K562 (cell line): Measurements from ENCODE around the gene TNK2. TPM values are rescaled to one million over a fixed set of nuclear protein-coding genes. Genes with fewer than 3 reads are reported as not detected.

Experiments
- CBFA2T3 ChIP-seq: fragments of 450-650 bp; IDR thresholded peaks from 2 replicates; pipeline ENCODE4 v1.6.1; 2017
- DIDO1 ChIP-seq: fragments of 450-650 bp; IDR thresholded peaks from 2 replicates; pipeline ENCODE4 v1.6.1; 2016; ENCODE audit warnings: low read depth, missing biosample characterization, missing genetic modification characterization
- ETV6 ChIP-seq, 3 experiments: fragments of 150-350 bp in 1 of 3; sonication (generic) in 1 of 3; formaldehyde crosslinking in 1 of 3; IDR thresholded peaks; 2 replicates each; pipeline versions ENCODE4 v1.6.1 to v1.8.0; 2014 to 2022; ENCODE audit warnings: borderline replicate concordance in 2 of 3, low read depth in 2 of 3, antibody characterized with exemption in 1 of 3, low read length in 1 of 3, mild to moderate bottlenecking in 1 of 3, missing genetic modification reagents in 1 of 3
- FOXJ2 ChIP-seq: fragments of 200-800 bp; sonication (Bioruptor generic); IDR thresholded peaks from 2 replicates; pipeline ENCODE4 v1.6.1; 2016; ENCODE audit warnings: missing genetic modification characterization, missing compliant biosample characterization
- ILF3 ChIP-seq: fragments of 450-650 bp; IDR thresholded peaks from 2 replicates; pipeline ENCODE4 v1.6.1; 2018; ENCODE audit warnings: antibody characterized with exemption, mild to moderate bottlenecking, moderate library complexity, borderline replicate concordance
- MYC ChIP-seq, 2 experiments: fragments of 250-450 bp in 1 of 2; sonication (Bioruptor Pico) in 1 of 2; IDR thresholded peaks; 2 replicates each; pipeline versions ENCODE4 v1.5.1 to v1.6.1; 2012 to 2021; ENCODE audit warnings: low read depth in 2 of 2, borderline replicate concordance in 1 of 2, improper control_type of control experiment in 1 of 2, low read length in 1 of 2, mild to moderate bottlenecking in 1 of 2, moderate library complexity in 1 of 2
- PHF8 ChIP-seq: fragments of 200-600 bp; sonication (generic); IDR thresholded peaks from 2 replicates; pipeline ENCODE4 v1.6.1; 2012; ENCODE audit warnings: mixed run types, mild to moderate bottlenecking, inconsistent platforms, low read length, moderate library complexity, borderline replicate concordance
- ZNF436 ChIP-seq: fragments of 250-450, 450-650 bp; sonication (Bioruptor Pico); formaldehyde crosslinking; IDR thresholded peaks from 2 replicates; pipeline ENCODE4 v1.7.0; 2020; ENCODE audit warnings: mild to moderate bottlenecking
- ZNF699 ChIP-seq: fragments of 250-450 bp; sonication (Bioruptor Pico); IDR thresholded peaks from 2 replicates; pipeline ENCODE4 v1.8.0; 2021; ENCODE audit warnings: mild to moderate bottlenecking, moderate library complexity; ENCODE audit not compliant: insufficient replicate concordance
- polyA plus RNA-seq, 8 experiments: library from polyadenylated mRNA; depleted of rRNA in 4 of 8; stranded (reverse) in 5 of 8; unstranded in 3 of 8; fragments of >200 nt; fragmentation: Nextera tagmentation in 2 of 8; fragmentation: Illumina TruSeq in 1 of 8; extraction: Ambion mirVana in 2 of 8; extraction: Trizol in 1 of 8; gene quantifications; 2 replicates each; pipeline versions ENCODE4 v1.2.1 to v1.2.3, GENCODE V29; 2011 to 2014; ENCODE audit warnings: inconsistent platforms in 1 of 8, missing spikeins in 1 of 8
- total RNA-seq, 7 experiments: library from RNA; depleted of rRNA in 6 of 7; stranded (reverse); fragments of >200 nt in 6 of 7; fragmentation: Illumina TruSeq in 2 of 7; extraction: Trizol in 2 of 7; gene quantifications; 2 replicates each; pipeline versions ENCODE4 v1.2.1 to v1.2.3, GENCODE V29; 2011 to 2021; ENCODE audit warnings: low replicate concordance in 1 of 7
- TF ChIP-seq, protein P1 (sequence below): fragments of 450-650 bp; formaldehyde crosslinking; IDR thresholded peaks from 2 replicates; pipeline ENCODE4 v1.4.0; 2022; ENCODE audit warnings: mild to moderate bottlenecking, moderate library complexity
- TF ChIP-seq, protein P2 (sequence below): IDR thresholded peaks from 2 replicates; pipeline ENCODE4 v1.6.1; 2011; ENCODE audit not compliant: insufficient read length; ENCODE audit errors: extremely low read depth
- TF ChIP-seq, protein P3 (sequence below): fragments of 450-650 bp; conservative IDR thresholded peaks from 2 replicates; pipeline ENCODE4 v1.6.1; 2016; ENCODE audit warnings: missing genetic modification characterization, low read depth, mild to moderate bottlenecking, missing compliant biosample characterization, moderate library complexity
- TF ChIP-seq, protein P4 (sequence below): fragments of 450-650 bp; IDR thresholded peaks from 2 replicates; pipeline ENCODE4 v1.6.1; 2017; ENCODE audit warnings: mild to moderate bottlenecking, moderate library complexity
- TF ChIP-seq, protein P5 (sequence below), 2 experiments: fragments of 450-650 bp in 1 of 2; sonication (generic) in 1 of 2; formaldehyde crosslinking in 1 of 2; IDR thresholded peaks in 1 of 2; conservative IDR thresholded peaks in 1 of 2; 2 replicates each; pipeline versions ENCODE4 v1.6.1 to v1.8.1; 2016 to 2023; ENCODE audit warnings: mild to moderate bottlenecking in 2 of 2, moderate library complexity in 2 of 2, inconsistent platforms in 1 of 2, missing genetic modification reagents in 1 of 2
- TF ChIP-seq, protein P6 (sequence below): sonication (generic); formaldehyde crosslinking; IDR thresholded peaks from 2 replicates; pipeline ENCODE4 v1.8.1; 2023; ENCODE audit warnings: mild to moderate bottlenecking, missing genetic modification reagents, moderate library complexity
- TF ChIP-seq, protein P7 (sequence below): fragments of 250-450 bp; sonication (Bioruptor Pico); IDR thresholded peaks from 2 replicates; pipeline ENCODE4 v1.4.0; 2020

Gene TNK2
- total and polyA plus RNA-seq, 9 of the 15 experiments (the other 6 are each of a cell fraction or from before 2014, with no cell fraction given), result 0.03 to 33.8 (median 6.5) TPM

DNA sequence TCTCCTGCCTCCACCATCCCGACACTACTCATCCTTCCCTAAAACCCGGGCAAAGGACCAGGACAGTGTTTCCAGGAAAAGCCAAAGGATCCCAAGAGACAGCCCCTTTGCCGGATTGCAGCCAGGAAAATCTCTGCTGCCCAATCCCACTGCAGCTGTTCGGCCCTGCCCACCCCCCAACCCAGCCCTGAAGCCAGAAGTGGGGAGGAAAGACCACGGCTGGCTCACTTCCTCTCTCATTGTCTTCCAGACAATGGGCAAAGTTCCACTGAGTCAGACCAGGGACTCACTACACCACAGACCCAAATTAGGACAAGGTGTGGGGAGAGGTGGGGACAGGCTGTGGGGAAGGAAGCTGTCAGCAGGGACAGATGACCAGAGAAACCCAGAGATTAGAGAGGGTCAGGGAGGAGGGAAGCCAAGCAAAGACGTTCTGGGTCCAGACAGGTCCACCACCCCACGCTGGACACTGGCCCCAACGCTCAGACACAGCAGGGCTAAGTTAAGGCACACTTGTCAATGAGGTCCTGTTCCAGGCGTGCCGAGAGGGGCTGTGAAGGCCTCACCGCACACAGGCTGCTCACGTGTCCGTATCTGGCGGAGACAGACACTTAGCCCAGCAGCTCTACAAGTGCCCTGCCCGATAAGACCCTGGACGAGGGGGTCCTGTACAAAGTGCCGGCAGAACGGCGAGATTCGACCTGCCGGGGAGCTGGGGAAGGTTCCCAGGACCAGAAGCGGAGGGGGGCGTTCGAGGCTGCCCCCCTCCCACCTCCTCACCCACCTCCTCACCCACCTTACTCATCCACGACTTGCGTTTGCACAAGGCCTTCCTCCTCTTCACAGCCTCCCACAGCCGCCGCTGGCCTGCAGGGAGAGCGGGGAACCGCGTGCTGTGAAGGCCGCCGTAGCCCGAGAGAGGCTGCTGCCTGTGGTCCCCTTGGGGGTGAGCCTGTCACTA, 21.9 kb downstream of the TNK2 start (continued):
- TF ChIP-seq, protein P1, sequence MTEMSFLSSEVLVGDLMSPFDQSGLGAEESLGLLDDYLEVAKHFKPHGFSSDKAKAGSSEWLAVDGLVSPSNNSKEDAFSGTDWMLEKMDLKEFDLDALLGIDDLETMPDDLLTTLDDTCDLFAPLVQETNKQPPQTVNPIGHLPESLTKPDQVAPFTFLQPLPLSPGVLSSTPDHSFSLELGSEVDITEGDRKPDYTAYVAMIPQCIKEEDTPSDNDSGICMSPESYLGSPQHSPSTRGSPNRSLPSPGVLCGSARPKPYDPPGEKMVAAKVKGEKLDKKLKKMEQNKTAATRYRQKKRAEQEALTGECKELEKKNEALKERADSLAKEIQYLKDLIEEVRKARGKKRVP (CRISPR knock-in tag), result no peak
- TF ChIP-seq FOXJ2 (tag) (no peak), CBFA2T3 (peak; percentile 88), ETV6 (IDR thresholded peaks at IDR 0.05; ENCODE audit: borderline replicate concordance in 1 of 2, low read depth in 2 of 2, low read length in 1 of 2) (no peak), ETV6 (CRISPR knock-in tag; IDR thresholded peaks at IDR 0.05; ENCODE audit: borderline replicate concordance) (no peak), ILF3 (no peak), ZNF436 (no peak), DIDO1 (tag) (no peak), PHF8 (no peak; the same call in 1 of the 2 replicates), ZNF699 (CRISPR knock-in tag) (no peak), MYC (IDR thresholded peaks at IDR 0.05; ENCODE audit: low read depth, low read length) (no peak; the same call in 1 of the 2 replicates), MYC (CRISPR knock-in tag; IDR thresholded peaks at IDR 0.05; ENCODE audit: borderline replicate concordance, low read depth) (no peak)
- TF ChIP-seq, protein P2, sequence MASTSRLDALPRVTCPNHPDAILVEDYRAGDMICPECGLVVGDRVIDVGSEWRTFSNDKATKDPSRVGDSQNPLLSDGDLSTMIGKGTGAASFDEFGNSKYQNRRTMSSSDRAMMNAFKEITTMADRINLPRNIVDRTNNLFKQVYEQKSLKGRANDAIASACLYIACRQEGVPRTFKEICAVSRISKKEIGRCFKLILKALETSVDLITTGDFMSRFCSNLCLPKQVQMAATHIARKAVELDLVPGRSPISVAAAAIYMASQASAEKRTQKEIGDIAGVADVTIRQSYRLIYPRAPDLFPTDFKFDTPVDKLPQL, result no peak
- TF ChIP-seq, protein P3, sequence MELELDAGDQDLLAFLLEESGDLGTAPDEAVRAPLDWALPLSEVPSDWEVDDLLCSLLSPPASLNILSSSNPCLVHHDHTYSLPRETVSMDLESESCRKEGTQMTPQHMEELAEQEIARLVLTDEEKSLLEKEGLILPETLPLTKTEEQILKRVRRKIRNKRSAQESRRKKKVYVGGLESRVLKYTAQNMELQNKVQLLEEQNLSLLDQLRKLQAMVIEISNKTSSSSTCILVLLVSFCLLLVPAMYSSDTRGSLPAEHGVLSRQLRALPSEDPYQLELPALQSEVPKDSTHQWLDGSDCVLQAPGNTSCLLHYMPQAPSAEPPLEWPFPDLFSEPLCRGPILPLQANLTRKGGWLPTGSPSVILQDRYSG (tag), result no peak
- TF ChIP-seq, protein P4, sequence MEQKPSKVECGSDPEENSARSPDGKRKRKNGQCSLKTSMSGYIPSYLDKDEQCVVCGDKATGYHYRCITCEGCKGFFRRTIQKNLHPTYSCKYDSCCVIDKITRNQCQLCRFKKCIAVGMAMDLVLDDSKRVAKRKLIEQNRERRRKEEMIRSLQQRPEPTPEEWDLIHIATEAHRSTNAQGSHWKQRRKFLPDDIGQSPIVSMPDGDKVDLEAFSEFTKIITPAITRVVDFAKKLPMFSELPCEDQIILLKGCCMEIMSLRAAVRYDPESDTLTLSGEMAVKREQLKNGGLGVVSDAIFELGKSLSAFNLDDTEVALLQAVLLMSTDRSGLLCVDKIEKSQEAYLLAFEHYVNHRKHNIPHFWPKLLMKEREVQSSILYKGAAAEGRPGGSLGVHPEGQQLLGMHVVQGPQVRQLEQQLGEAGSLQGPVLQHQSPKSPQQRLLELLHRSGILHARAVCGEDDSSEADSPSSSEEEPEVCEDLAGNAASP, result no peak
- TF ChIP-seq, protein P5, sequence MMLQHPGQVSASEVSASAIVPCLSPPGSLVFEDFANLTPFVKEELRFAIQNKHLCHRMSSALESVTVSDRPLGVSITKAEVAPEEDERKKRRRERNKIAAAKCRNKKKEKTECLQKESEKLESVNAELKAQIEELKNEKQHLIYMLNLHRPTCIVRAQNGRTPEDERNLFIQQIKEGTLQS (IDR thresholded peaks at IDR 0.05), result no peak
- TF ChIP-seq, protein P5 (CRISPR knock-in tag; conservative IDR thresholded peaks at IDR 0.05), result no peak
- TF ChIP-seq, protein P6, sequence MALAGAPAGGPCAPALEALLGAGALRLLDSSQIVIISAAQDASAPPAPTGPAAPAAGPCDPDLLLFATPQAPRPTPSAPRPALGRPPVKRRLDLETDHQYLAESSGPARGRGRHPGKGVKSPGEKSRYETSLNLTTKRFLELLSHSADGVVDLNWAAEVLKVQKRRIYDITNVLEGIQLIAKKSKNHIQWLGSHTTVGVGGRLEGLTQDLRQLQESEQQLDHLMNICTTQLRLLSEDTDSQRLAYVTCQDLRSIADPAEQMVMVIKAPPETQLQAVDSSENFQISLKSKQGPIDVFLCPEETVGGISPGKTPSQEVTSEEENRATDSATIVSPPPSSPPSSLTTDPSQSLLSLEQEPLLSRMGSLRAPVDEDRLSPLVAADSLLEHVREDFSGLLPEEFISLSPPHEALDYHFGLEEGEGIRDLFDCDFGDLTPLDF (CRISPR knock-in tag), result no peak
- TF ChIP-seq, protein P7, sequence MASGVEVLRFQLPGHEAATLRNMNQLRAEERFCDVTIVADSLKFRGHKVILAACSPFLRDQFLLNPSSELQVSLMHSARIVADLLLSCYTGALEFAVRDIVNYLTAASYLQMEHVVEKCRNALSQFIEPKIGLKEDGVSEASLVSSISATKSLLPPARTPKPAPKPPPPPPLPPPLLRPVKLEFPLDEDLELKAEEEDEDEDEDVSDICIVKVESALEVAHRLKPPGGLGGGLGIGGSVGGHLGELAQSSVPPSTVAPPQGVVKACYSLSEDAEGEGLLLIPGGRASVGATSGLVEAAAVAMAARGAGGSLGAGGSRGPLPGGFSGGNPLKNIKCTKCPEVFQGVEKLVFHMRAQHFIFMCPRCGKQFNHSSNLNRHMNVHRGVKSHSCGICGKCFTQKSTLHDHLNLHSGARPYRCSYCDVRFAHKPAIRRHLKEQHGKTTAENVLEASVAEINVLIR (CRISPR knock-in tag), result no peak
